IPS-15b (cell line): ENCODE data around the gene SERINC1.
"Not testable (repeated sequence)": the region's sequence is repeated elsewhere in the genome, so short reads cannot be mapped to it uniquely, and the experiment has no call there.

Source experiments
- H3K27me3 ChIP-seq: one replicate; pipeline ENCODE4 v1.6.1; 2013; ENCODE audit warnings: low read length; ENCODE audit not compliant: control insufficient read depth, insufficient read depth
- H3K36me3 ChIP-seq: one replicate; pipeline ENCODE4 v1.6.1; 2013; ENCODE audit warnings: low read length; ENCODE audit not compliant: control insufficient read depth, insufficient read depth
- H3K4me1 ChIP-seq: one replicate; pipeline ENCODE4 v1.6.1; 2013; ENCODE audit warnings: mild to moderate bottlenecking, low read length; ENCODE audit not compliant: control insufficient read depth, insufficient read depth
- H3K4me3 ChIP-seq: one replicate; pipeline ENCODE4 v1.5.1; 2013; ENCODE audit warnings: low read depth, low read length
- H3K9ac ChIP-seq: one replicate; pipeline ENCODE4 v1.6.1; 2013; ENCODE audit warnings: low read depth, mild to moderate bottlenecking, low read length
- H3K9me3 ChIP-seq: one replicate; pipeline ENCODE4 v1.6.1; 2013; ENCODE audit warnings: mild to moderate bottlenecking, low read length; ENCODE audit not compliant: control insufficient read depth, insufficient read depth

SERINC1 gene

GRCh38 chr6:122471107-122472021, at the start of gene SERINC1:
TSS of gene SERINC1 (minus strand) at chr6:122471807. CDS start at chr6:122471737, 70 bp downstream.
- Histone ChIP-seq H3K4me3 (peak within 1 kb of the TSS; percentile 98), H3K4me1 (no peaks in the 10 kb centered on the region), H3K27me3 (no peaks in the 10 kb centered on the region), H3K9me3 (no peaks in the 10 kb centered on the region), H3K36me3 (no peaks in the 10 kb centered on the region), H3K9ac (peak within 1 kb of the TSS; percentile 98)

GRCh38 chr6:122511193-122511924, 39.8 kb upstream of the SERINC1 start:
- no peaks in the 10 kb centered on the region for H3K27me3 ChIP-seq
- H3K9ac ChIP-seq, result no peak overlapping the region
- no peaks in the 10 kb centered on the region for H3K4me1 ChIP-seq
- H3K9me3 ChIP-seq, result no peaks in the 10 kb centered on the region
- H3K36me3 ChIP-seq, result no peaks in the 10 kb centered on the region
- H3K4me3 ChIP-seq, result no peak overlapping the region

DNA sequence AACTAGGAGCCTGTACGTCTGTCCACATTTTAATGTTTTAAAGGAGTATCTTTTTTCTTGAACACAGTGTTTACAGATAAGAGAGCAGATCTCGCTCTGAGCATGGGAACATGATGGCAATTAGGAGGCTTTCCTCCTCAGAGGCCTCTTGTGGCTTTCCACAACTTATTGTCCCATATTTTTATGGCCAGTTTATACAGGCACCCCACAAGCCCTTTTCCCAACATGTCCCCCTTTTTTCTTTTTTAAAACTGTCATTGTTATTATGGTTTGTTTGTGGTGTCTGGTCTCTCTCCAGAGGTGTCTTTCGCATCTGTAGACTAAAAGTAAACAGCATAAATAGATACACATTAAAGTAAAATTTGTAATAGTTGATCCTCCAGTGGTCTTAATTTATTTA, 33.6 kb upstream of the SERINC1 start:
- not testable (repeated sequence) for H3K4me1 ChIP-seq, H3K27me3 ChIP-seq, H3K4me3 ChIP-seq, H3K9ac ChIP-seq, H3K9me3 ChIP-seq, H3K36me3 ChIP-seq

- no peaks in the 10 kb centered on the region for H3K36me3 ChIP-seq
- H3K9me3 ChIP-seq, result peaks cover 20% of the 10 kb centered on the region
- H3K9ac ChIP-seq, result no peak overlapping the region
- H3K4me3 ChIP-seq, result no peak overlapping the region
- H3K27me3 ChIP-seq, result no peaks in the 10 kb centered on the region
- H3K4me1 ChIP-seq, result no peaks in the 10 kb centered on the region
Measured at GRCh38 chr6:122501475-122501874, 29.9 kb upstream of the SERINC1 start.

DNA sequence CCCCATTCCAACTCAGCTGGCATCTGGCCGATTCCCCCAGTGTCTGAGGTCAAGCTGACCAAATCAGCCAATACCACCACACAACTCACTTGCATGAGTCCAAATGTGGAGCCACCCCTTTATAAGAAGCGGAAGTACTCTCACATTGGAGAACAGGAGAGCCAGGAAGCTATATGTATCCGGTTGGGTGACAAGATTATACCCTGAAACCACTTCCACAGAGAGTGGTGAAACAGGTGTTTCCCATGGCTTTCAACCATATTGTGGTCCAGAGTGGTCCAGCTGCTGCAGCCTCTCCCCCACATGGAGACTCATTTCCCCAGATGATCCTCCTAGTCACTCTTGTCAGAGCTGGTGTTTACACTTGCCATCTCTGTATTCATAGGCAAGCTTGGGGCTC, 24.0 kb upstream of the SERINC1 start:
- Histone ChIP-seq H3K9ac (no peak overlapping the region), H3K4me1 (peaks cover 2% of the 10 kb centered on the region), H3K36me3 (no peaks in the 10 kb centered on the region), H3K4me3 (no peak overlapping the region), H3K27me3 (no peaks in the 10 kb centered on the region), H3K9me3 (peaks cover 26% of the 10 kb centered on the region)

- Histone ChIP-seq H3K27me3 (no peaks in the 10 kb centered on the region), H3K9me3 (peaks cover 25% of the 10 kb centered on the region), H3K4me1 (peaks cover 2% of the 10 kb centered on the region), H3K36me3 (no peaks in the 10 kb centered on the region), H3K9ac (no peak overlapping the region), H3K4me3 (no peak overlapping the region)
Measured at GRCh38 chr6:122494665-122495272, 23.2 kb upstream of the SERINC1 start.

- Histone ChIP-seq H3K4me1 (peaks cover 2% of the 10 kb centered on the region), H3K4me3 (no peak overlapping the region), H3K9me3 (peaks cover 12% of the 10 kb centered on the region), H3K27me3 (no peaks in the 10 kb centered on the region), H3K9ac (no peak overlapping the region), H3K36me3 (no peaks in the 10 kb centered on the region)
Measured at GRCh38 chr6:122491919-122492555, 20.4 kb upstream of the SERINC1 start.

DNA sequence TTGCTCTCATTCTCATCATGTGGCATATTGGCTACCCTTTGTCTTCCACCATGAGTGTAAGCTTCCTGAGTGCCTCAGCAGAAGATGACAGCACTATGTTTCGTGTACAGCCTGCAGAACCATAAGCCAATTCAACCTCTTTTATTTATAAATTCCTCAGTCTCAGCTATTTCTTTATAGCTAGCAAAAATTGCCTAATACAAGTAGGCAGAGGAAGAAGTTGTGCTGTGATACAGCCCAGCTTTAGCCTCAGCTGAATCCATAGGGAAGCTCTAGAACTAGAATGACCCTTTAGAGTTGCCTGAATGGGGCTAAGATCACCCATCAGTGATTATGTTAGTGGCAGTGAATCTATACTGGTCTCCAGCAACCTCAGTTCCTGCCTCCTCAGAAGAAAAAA, 19.0 kb upstream of the SERINC1 start:
- H3K4me3 ChIP-seq, result no peak overlapping the region
- no peak overlapping the region for H3K9ac ChIP-seq
- peaks cover 2% of the 10 kb centered on the region for H3K4me1 ChIP-seq
- H3K36me3 ChIP-seq, result no peaks in the 10 kb centered on the region
- H3K9me3 ChIP-seq, result peaks cover 10% of the 10 kb centered on the region
- H3K27me3 ChIP-seq, result no peaks in the 10 kb centered on the region

DNA sequence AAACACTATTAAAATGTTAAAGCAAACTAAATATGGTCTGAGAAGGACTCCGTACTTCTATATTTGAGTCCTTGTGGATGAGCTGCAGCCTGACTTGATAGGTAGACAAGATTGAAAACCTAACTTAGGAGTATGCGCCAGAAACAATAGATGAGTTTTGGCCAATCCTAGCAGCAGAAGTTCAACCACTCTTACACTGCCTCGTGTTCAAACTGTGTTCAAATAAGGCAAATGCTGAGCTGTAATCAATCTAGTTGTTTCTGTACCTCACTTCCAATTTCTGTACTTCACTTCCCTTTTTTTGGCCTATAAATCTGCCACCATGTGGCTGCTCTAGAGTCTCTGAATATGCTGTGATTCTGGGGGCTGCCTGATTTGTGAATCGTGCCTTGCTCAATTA, 13.2 kb upstream of the SERINC1 start:
- Histone ChIP-seq H3K4me3 (no peak overlapping the region), H3K4me1 (no peaks in the 10 kb centered on the region), H3K36me3 (no peaks in the 10 kb centered on the region), H3K9ac (no peak overlapping the region), H3K27me3 (no peaks in the 10 kb centered on the region), H3K9me3 (no peaks in the 10 kb centered on the region)

- H3K9ac ChIP-seq, result no peak overlapping the region
- H3K9me3 ChIP-seq, result no peaks in the 10 kb centered on the region
- H3K4me1 ChIP-seq, result no peaks in the 10 kb centered on the region
- H3K36me3 ChIP-seq, result no peaks in the 10 kb centered on the region
- H3K4me3 ChIP-seq, result peak overlapping the region; percentile 68
- no peaks in the 10 kb centered on the region for H3K27me3 ChIP-seq
Measured at GRCh38 chr6:122482750-122483080, 11.1 kb upstream of the SERINC1 start.

GRCh38 chr6:122476131-122476530, 4.5 kb upstream of the SERINC1 start:
- Histone ChIP-seq H3K9me3 (no peaks in the 10 kb centered on the region), H3K4me3 (no peak overlapping the region), H3K36me3 (no peaks in the 10 kb centered on the region), H3K9ac (no peak overlapping the region), H3K4me1 (no peaks in the 10 kb centered on the region), H3K27me3 (no peaks in the 10 kb centered on the region)
